ENCODE data around the gene MYOT. TPM values are rescaled to one million over a fixed set of nuclear protein-coding genes. Genes with fewer than 3 reads are reported as not detected.
A peak's percentile ranks its signal among the peaks of the same experiment; 100 is the strongest.
"Not testable (repeated sequence)": the region's sequence is repeated elsewhere in the genome, so short reads cannot be mapped to it uniquely, and the experiment has no call there.

The MYOT gene
- total RNA-seq, 1 donor from 2014 or later: not detected

- no peak for ATAC-seq
Measured at GRCh38 chr5:137856916-137857862, 10.5 kb upstream of the MYOT start.

GRCh38 chr5:137858223-137858916 is 9.3 kb upstream of the MYOT start:
- no peak for ATAC-seq

DNA sequence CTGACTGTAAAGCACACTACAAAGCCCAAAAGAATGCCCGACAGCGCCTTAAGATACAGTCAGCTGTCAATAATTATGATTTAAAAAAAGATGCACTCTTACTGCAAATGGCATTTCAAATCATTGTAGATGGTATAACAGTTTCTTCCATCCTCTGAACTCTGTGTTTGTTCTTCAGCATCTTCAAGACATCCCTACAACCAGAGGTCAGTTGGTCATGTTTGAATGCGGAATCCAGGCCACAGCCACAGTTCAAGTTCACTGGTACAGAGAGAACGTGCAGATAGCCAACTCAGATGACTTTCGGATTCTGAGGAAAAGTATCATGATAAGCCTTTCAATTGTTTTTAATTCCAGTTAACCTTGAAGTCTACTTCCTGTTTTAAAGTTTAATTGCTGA is 8.7 kb upstream of the MYOT start:
- ATAC-seq: no peak

DNA sequence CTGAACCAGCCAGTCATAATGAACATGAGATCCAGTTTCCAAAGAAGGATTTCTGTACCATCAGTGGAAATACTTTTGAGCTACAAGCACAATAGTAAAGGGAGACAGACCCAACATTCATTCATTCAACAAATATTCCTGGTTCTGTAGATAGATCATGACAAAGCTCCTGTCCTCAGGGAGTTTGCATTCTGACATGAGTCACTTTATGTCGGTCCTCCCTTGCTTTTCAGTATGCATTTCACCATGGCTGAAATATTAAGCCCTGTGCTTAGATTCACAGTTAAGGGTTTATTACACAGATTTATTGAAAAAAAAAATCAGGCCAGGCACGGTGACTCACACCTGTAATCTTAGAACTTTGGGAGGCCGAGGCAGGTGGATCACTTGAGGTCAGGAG is 5.4 kb upstream of the MYOT start:
- ATAC-seq: no peak

DNA sequence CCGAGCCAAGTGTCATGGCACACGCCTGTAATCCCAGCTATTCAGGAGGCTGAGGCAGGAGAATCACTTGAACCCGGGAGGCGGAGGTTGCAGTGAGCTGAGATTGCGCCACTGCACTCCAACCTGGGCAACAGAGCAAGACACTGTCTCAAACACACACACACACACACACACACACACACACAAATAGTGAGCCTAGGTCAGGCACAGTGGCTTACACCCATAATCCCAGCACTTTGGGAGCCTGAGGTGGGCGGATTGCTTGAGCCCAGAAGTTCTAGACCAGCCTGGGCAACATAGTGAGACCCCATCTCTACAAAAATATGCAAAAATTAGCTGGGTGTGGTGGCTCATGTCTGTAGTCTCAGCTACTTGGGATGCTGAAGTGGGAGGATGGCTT is 4.0 kb upstream of the MYOT start:
- ATAC-seq: not testable (repeated sequence)

- no peak for ATAC-seq
Measured at GRCh38 chr5:137866541-137867388, 895 bp upstream of the MYOT start.

DNA sequence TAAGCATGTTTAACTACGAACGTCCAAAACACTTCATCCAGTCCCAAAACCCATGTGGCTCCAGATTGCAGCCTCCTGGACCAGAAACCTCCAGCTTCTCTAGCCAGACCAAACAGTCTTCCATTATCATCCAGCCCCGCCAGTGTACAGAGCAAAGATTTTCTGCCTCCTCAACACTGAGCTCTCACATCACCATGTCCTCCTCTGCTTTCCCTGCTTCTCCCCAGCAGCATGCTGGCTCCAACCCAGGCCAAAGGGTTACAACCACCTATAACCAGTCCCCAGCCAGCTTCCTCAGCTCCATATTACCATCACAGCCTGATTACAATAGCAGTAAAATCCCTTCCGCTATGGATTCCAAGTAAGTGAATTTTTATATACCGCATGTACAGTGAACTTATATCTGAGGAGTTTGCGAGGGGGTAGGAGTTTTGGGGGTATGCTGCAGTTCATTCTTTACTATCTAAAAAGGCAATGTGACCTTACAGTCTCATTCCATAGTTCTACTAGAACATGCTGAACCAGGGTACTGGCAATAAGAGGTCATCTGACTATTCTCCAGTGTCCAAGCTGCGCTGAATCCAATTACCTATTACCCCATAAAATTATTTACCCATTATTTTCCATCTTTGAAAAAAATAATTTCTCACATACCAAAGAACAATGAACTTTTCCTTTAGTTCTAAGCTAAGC is 3.1 kb downstream of the MYOT start:
- no peak for ATAC-seq

DNA sequence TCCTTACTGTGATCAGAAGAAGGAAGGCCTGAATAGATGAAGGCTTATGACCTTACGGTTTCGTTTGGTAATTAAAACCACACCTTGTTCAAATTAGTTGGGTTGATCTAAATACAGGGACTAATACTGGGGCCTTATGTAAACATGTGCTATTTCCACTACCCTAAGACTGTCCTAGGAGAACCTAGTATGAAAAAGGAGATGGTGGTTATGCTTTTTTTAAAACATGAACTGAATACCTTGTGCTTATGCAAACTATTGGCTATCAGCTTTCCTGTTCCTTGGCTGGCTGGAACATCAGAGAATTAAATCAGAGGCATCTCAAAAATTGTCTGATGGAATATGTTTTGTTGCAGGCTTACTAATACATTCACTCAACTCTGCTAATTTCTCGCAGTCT is 3.9 kb downstream of the MYOT start:
- ATAC-seq: no peak

- no peak for ATAC-seq
Measured at GRCh38 chr5:137872466-137872865, 4.8 kb downstream of the MYOT start.

- no peak for ATAC-seq
Measured at GRCh38 chr5:137876101-137876500, 8.4 kb downstream of the MYOT start.

GRCh38 chr5:137880313-137880712 is 12.7 kb downstream of the MYOT start:
- ATAC-seq: no peak

GRCh38 chr5:137887831-137888230 is 20.2 kb downstream of the MYOT start:
- ATAC-seq: no peak

DNA sequence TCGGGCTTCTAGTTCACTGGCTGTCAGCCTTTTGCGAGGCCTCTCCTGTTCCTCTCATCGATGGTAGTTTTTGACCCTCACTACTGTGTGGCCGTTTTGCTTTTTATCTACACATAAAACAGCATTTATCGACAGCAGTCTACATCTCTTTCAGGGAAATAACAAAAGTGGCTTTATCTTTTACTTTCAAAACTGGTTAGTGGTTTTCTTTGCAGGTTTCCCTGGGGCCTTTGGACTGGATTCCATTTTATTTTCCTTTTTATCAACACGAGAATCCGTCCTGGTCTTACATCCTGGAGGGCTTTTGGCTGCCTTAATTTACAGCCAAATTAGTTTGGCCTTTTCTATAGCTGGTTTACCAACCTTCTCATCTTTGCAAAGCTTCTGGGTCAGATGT is 20.8 kb downstream of the MYOT start:
- no peak for ATAC-seq

DNA sequence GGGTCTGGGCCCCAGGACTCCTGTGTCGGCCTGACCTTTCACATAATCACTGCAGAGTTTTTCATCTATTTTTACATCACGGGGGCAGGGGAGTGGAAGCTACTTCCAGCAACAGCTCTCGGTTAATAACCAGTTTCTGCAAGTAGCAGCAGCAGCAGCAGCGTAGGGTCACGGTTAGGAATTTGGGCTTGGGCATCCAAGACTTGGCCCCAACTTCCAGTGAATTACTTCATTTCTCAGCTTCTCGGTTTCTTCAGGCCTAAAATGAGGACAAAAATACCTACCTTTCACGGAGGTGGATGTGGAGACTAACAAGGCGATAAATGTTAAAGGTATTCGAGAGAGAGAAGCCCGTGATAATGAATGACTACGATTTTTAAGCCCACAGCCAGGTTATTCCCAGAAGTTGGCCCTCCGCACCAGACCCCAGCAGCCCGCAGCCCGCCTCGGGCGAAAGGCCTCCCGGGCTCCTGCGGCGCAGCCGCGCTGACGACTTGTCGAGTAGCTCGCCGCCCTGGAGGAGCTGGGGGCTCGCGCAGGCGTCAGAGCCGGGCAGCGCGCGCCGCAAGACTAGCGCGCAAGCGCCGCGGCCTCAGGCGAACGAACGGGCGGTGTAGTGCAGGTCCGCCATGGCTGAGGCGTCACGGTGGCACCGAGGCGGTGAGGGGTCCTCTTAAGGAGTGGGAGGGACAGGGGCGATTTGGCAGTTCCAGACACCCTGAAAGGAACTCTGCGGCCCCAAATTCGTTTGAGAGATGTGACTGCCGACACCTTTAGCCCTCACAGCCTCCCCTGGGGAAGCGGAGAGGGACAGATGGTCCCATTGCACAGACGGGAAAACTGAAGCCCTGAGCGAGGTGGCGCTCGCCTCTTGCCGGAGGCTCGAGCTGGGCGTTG is 21.5 kb downstream of the MYOT start, which contains the start of gene PKD2L2:
TSS of gene PKD2L2 (plus strand) at position 595 of the 897 bp plus-strand sequence. CDS start at position 630, 35 bp downstream.
- ATAC-seq: peak; percentile 98

DNA sequence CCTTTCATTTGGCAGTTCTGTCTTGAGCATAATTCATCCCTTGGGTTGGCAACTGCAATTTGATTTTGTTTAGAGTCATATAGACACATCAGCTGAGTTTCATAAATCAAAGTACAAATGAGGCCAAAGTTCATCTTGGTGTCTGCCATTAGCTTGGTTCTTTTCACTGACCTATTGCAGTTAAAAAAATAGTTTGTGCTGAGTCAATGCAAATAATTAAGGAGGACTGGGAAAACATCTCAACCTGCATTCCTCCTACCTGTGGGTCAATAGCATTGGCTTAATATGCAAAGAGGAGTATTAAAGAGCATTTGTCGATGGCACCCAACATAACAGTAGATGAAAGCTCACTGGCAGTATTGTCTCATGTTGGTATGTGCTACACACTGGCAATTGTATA is 23.2 kb downstream of the MYOT start:
- ATAC-seq: no peak

GRCh38 chr5:137891849-137892248 is 24.2 kb downstream of the MYOT start:
- ATAC-seq: no peak

GRCh38 chr5:137894586-137894985 is 26.9 kb downstream of the MYOT start:
- ATAC-seq: no peak

DNA sequence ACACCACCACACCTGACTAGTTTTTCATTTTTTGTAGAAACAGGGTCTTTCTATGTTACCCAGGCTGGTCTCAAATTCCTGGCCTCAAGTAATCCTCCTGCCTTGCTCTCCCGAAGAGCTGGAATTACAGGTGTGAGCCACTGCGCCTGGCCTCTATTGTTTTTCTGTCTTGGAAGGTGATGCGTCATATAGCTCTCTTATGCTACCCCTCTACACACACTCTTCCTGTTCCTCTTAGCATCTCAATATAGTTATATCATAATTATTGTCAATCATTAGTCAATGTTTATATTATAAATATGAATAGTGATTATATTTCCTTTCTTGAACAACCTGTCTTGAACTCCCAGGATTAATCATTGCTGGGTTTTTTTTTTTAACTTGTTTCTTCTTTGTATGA is 28.9 kb downstream of the MYOT start:
- ATAC-seq: peak; percentile 41

DNA sequence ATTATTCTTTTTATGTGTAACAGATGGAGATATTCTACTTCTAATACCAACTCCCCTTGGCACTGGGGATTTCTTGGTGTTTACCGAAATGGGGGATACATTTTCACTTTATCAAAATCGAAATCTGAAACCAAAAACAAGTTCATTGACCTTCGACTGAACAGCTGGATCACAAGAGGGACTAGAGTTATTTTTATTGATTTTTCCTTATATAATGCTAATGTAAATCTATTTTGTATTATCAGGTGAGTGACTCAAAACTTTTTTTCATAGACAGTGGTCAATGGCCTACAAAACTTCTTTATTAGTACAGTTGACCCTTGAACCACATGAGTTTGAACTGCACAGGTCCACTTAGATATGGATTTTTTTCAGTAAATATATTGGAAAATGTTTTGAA is 31.8 kb downstream of the MYOT start:
- ATAC-seq: no peak

DNA sequence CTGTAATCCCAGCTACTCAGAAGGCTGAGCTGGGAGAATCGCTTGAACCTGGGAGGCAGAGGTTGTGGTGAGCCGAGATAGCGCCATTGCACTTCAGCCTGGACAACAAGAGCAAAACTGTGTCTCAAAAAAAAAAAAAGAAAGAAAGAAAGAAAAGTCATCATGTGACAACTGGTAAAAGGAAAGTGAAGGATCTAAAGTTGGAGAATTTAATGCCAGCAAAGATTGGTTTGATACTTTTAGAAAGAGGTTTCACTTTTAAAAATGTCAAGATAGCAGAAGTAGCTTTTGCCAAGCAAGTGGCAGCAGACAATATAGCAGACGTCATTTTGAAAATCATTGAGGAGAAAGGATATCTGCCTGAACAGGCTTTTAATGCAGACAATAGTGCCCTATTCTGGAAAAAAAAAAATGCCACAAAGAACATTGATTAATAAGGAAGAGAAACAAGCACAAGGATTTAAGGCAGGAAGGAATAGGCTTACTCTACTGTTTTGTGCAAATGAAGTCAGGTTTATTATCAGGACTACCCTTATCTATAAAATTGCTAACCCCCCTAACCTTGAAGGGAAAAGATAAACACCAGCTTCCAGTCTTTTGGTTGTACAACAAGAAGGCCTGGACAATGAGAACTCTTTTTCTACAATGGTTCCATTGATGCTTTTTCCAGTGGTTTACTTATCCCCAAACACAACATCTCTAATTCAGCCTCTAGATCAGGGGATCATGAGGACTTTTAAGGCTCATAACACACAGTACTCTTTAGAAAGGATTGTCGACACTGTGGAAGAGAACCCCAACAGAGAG is 33.6 kb downstream of the MYOT start:
- ATAC-seq: no peak

Data from esophagus mucosa (tissue), 1 donor.